MM.1S (cell line): ENCODE data around the gene FKBP15.

ENCODE experiments used
- CTCF ChIP-seq: fragments of 300-600 bp; sonication (generic); IDR thresholded peaks from 2 replicates; pipeline ENCODE4 v1.5.1; 2016; ENCODE audit warnings: antibody characterized with exemption, low read length, mixed read lengths
- EZH2phosphoT487 ChIP-seq: fragments of 300-600 bp; sonication (generic); IDR thresholded peaks from 2 replicates; pipeline ENCODE4 v1.6.1; 2018; ENCODE audit warnings: antibody characterized with exemption, low read length

- TF ChIP-seq CTCF (no peak), EZH2phosphoT487 (no peak)
Observed at GRCh38 chr9:113148781-113149510, 72.1 kb downstream of the FKBP15 start.
